NCI-H345 treated with DMSO at 0.1 percent for 48 hours (cell line): ENCODE measurements around the gene MPG.
"Not testable (repeated sequence)": the region's sequence is repeated elsewhere in the genome, so short reads cannot be mapped to it uniquely, and the experiment has no call there.

ENCODE experiments used
- DNase-seq: peaks from one replicate; lab custom pipeline; 2025; ENCODE audit not compliant: unreplicated experiment; lab: John Stamatoyannopoulos, UW

The MPG gene

GRCh38 chr16:77807-78443, at the start of gene MPG:
MPG (plus strand) TSS chr16:78225; CDS start chr16:78310, 85 bp downstream.
- DNase-seq = peak; percentile 35

- DNase-seq = not testable (repeated sequence)
These were observed 47.4 kb upstream of the MPG start for GRCh38 chr16:30627-31026.

GRCh38 chr16:33154-33876, 44.7 kb upstream of the MPG start:
- DNase-seq = not testable (repeated sequence)

- DNase-seq = no peak
These were observed 44.0 kb upstream of the MPG start for GRCh38 chr16:33877-34647.

GRCh38 chr16:34648-34987, 43.4 kb upstream of the MPG start:
- no peak for DNase-seq

- DNase-seq = no peak
These were observed 42.9 kb upstream of the MPG start for GRCh38 chr16:35011-35677.

GRCh38 chr16:35678-36305, 42.2 kb upstream of the MPG start:
- no peak for DNase-seq

- DNase-seq = no peak
These were observed 41.6 kb upstream of the MPG start for GRCh38 chr16:36336-36984.

- no peak for DNase-seq
These were observed 40.5 kb upstream of the MPG start for GRCh38 chr16:37511-37910.

- DNase-seq = not testable (repeated sequence)
These were observed 39.8 kb upstream of the MPG start for GRCh38 chr16:38206-38605.

GRCh38 chr16:38941-39892, 38.8 kb upstream of the MPG start:
- DNase-seq = no peak

GRCh38 chr16:41439-42068, 36.5 kb upstream of the MPG start:
- DNase-seq = no peak

GRCh38 chr16:42069-42457, 36.0 kb upstream of the MPG start:
- DNase-seq = no peak

- no peak for DNase-seq
These were observed 35.3 kb upstream of the MPG start for GRCh38 chr16:42691-43090.

- DNase-seq = no peak
These were observed 34.7 kb upstream of the MPG start for GRCh38 chr16:43294-43693.

- no peak for DNase-seq
These were observed 33.4 kb upstream of the MPG start for GRCh38 chr16:44655-45054.

- no peak for DNase-seq
These were observed 32.6 kb upstream of the MPG start for GRCh38 chr16:45454-45853.

- not testable (repeated sequence) for DNase-seq
These were observed 31.5 kb upstream of the MPG start for GRCh38 chr16:46510-46909.

- DNase-seq = no peak
These were observed 30.8 kb upstream of the MPG start for GRCh38 chr16:47234-47633.
